ENCODE results near the gene ARHGAP35. TPM values are rescaled to one million over a fixed set of nuclear protein-coding genes. Genes with fewer than 3 reads are reported as not detected.
A peak's percentile ranks its signal among the peaks of the same experiment; 100 is the strongest.

The ARHGAP35 gene
- polyA plus RNA-seq, 1 of the 3 experiments (the other 2 are of a cell fraction): 25.1 TPM

DNA sequence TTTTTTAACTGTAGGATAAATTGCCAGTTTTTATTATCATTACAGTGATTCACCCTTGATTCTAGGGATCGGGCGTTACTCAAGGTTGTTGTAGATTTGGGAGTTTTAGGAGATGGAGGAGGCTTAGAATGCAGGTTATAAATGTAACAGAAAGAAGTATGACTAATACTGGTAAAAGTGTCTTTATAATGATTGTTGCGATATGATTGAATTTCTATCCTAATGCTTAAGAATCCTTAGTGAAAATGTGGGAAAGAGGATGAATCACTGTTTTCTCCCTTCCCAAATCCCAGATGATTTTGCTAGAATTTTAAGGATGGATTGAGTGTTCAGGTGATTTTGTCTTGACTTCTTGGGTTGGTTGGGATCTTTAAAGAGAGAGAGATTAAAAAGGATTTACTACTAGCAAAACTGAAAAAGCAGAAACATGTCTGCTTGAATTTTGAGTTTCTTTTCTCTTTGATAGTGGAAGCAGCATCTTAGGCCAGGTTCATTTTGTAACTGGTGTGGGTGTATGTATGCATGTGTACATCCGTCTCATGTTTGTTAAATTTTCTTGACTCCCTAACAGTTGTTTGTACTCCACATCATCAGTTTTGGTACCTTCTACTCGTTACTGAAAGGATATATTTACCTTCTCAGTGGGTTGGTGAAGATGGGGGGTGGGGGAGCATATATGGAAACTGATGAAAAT lies 25.9 kb downstream of the ARHGAP35 start:
- Histone ChIP-seq H3K4me3 (ENCODE audit: low read depth in 2 of 2, low read length in 1 of 2) (no peak overlapping the region), H3K9me3 (no peaks in the 10 kb centered on the region), H3K27ac (ENCODE audit: low read depth in 2 of 2, low read length in 1 of 2) (peak overlapping the region in 1 of 2 experiments; percentile 63; a peak in 2 of 4 replicates), H3F3A (replicated peaks; ENCODE audit: insufficient read depth) (peaks cover 44% of the 10 kb centered on the region), H3K27me3 (ENCODE audit: insufficient read depth) (no peaks in the 10 kb centered on the region), H3K79me2 (ENCODE audit: insufficient read depth) (peaks cover 92% of the 10 kb centered on the region), H3K36me3 (replicated peaks in 1 of 2; ENCODE audit: control insufficient read depth in 1 of 2, insufficient read depth in 2 of 2, low read length in 1 of 2) (no peaks in the 10 kb centered on the region), H3K4me2 (no peak overlapping the region), H3K4me1 (ENCODE audit: control insufficient read depth in 1 of 2, insufficient read depth in 2 of 2, low read depth in 1 of 2, low read length in 1 of 2) (peaks cover 4 to 14% of the 10 kb centered on the region in 2 experiments; a peak in 3 of 4 replicates), H3K9ac (peak overlapping the region; percentile 33; the same call in 1 of the 2 replicates), H3K9me2 (no peaks in the 10 kb centered on the region), H2AFZ (ENCODE audit: low read depth) (no peak overlapping the region), H4K20me1 (ENCODE audit: insufficient read depth) (peaks cover 57% of the 10 kb centered on the region)
- TF ChIP-seq POLR2AphosphoS5 (IDR thresholded peaks at IDR 0.05; ENCODE audit: low read depth, low read length): no peak
- TF ChIP-seq RXRA (IDR thresholded peaks at IDR 0.05; ENCODE audit: borderline replicate concordance, low read depth): no peak
- TF ChIP-seq ELF1 (IDR thresholded peaks at IDR 0.05): no peak
- no peak for TF ChIP-seq FOXJ3 (CRISPR knock-in tag; IDR thresholded peaks at IDR 0.05)
- TF ChIP-seq GATA2 (CRISPR knock-in tag; IDR thresholded peaks at IDR 0.05): no peak
- TF ChIP-seq SMC3 (IDR thresholded peaks at IDR 0.05; ENCODE audit: low read depth, low read length): no peak
- no peak for TF ChIP-seq JUND (IDR thresholded peaks at IDR 0.05)
- no peak for TF ChIP-seq SIN3A (IDR thresholded peaks at IDR 0.05; ENCODE audit: borderline replicate concordance, low read depth, low read length)
- no peak for TF ChIP-seq EP300 (IDR thresholded peaks at IDR 0.05; ENCODE audit: borderline replicate concordance in 1 of 2, low read depth in 1 of 2, low read length in 1 of 2)
- no peak for TF ChIP-seq FOXM1 (IDR thresholded peaks at IDR 0.05; ENCODE audit: low read depth)
- TF ChIP-seq, protein P1, sequence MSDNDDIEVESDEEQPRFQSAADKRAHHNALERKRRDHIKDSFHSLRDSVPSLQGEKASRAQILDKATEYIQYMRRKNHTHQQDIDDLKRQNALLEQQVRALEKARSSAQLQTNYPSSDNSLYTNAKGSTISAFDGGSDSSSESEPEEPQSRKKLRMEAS (IDR thresholded peaks at IDR 0.05; ENCODE audit: low read depth): no peak
- TF ChIP-seq CHD2 (IDR thresholded peaks at IDR 0.05; ENCODE audit: low read length, partially characterized antibody): no peak
- ChIA-PET POLR2A (no interaction called here), CTCF (interaction anchor here (0.6 to 1.3 kb wide), 4 partner anchors 9 to 105 kb away, joined by 3 read pairs; no protein-coding TSS in a partner anchor)
- WGBS (ENCODE audit: low lambda C conversion rate): 84% methylated on average over 5 of the region's 5 CpGs
- no peak for DNase-seq

DNA sequence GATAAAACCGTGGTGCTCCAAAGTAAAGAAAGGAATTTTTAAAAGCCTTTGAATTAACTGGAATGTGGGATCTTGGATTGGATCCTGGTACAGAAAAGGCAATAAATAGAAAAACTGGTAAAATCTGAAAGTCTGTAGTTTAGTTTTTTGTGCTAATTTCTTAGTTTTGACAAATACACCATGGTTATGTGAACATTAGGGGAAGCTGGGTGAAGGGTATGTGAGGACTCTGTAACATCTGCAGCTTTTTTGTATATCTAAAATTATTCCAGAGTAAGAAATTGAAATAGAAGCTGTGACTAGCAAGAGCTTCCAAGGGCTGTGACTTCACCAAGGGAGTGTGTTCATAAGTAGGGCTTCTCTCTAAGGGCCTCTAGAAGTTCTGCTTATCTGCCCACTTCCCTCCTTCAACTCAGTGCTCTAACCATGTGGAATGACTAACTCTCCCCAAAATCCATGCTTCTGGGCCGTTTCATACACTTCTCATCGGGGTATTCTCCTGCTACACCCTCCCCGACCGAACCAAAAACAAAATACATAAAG lies 26.5 kb downstream of the ARHGAP35 start:
- Histone ChIP-seq H3K4me3 (ENCODE audit: low read depth in 2 of 2, low read length in 1 of 2) (no peak overlapping the region), H4K20me1 (ENCODE audit: insufficient read depth) (peaks cover 55% of the 10 kb centered on the region), H3K9me3 (no peaks in the 10 kb centered on the region), H3K27ac (ENCODE audit: low read depth in 2 of 2, low read length in 1 of 2) (peak overlapping the region in 1 of 2 experiments; percentile 63; a peak in 2 of 4 replicates), H2AFZ (ENCODE audit: low read depth) (no peak overlapping the region), H3K9ac (no peak overlapping the region), H3K27me3 (ENCODE audit: insufficient read depth) (no peaks in the 10 kb centered on the region), H3K4me2 (no peak overlapping the region), H3K36me3 (replicated peaks in 1 of 2; ENCODE audit: control insufficient read depth in 1 of 2, insufficient read depth in 2 of 2, low read length in 1 of 2) (no peaks in the 10 kb centered on the region), H3F3A (replicated peaks; ENCODE audit: insufficient read depth) (peaks cover 44% of the 10 kb centered on the region), H3K4me1 (ENCODE audit: control insufficient read depth in 1 of 2, insufficient read depth in 2 of 2, low read depth in 1 of 2, low read length in 1 of 2) (peaks cover 4 to 14% of the 10 kb centered on the region in 2 experiments; a peak in 3 of 4 replicates), H3K79me2 (ENCODE audit: insufficient read depth) (peaks cover 92% of the 10 kb centered on the region), H3K9me2 (no peaks in the 10 kb centered on the region)
- ChIA-PET POLR2A (no interaction called here), CTCF (interaction anchor here (1.1 kb wide), 1 partner anchor 104 kb away, joined by 3 read pairs; no protein-coding TSS in a partner anchor)
- WGBS (ENCODE audit: low lambda C conversion rate): 95% methylated on average over 5 of the region's 5 CpGs
- no peak for DNase-seq
- no peak for TF ChIP-seq YY1 (IDR thresholded peaks at IDR 0.05; ENCODE audit: low read depth)
- TF ChIP-seq MEF2A (IDR thresholded peaks at IDR 0.05; ENCODE audit: borderline replicate concordance, low read depth): no peak
- TF ChIP-seq GABPA (IDR thresholded peaks at IDR 0.05; ENCODE audit: low read depth): no peak
- TF ChIP-seq MXI1 (IDR thresholded peaks at IDR 0.05; ENCODE audit: low read depth, low read length): no peak
- TF ChIP-seq FOXJ3 (CRISPR knock-in tag; IDR thresholded peaks at IDR 0.05): no peak
- TF ChIP-seq SIN3A (IDR thresholded peaks at IDR 0.05; ENCODE audit: borderline replicate concordance, low read depth, low read length): no peak
- TF ChIP-seq TCF12 (IDR thresholded peaks at IDR 0.05): no peak
- no peak for TF ChIP-seq TAF1 (IDR thresholded peaks at IDR 0.05; ENCODE audit: borderline replicate concordance, low read depth, low read length)
- no peak for TF ChIP-seq JUND (IDR thresholded peaks at IDR 0.05)
- no peak for TF ChIP-seq ELF1 (IDR thresholded peaks at IDR 0.05)
- TF ChIP-seq NRF1 (IDR thresholded peaks at IDR 0.05; ENCODE audit: low read depth, low read length): no peak
